Chondrocyte (in vitro differentiated cells): ENCODE results near the gene ZNF503. TPM values are rescaled to one million over a fixed set of nuclear protein-coding genes. Genes with fewer than 3 reads are reported as not detected.

Experiments used
- DNase-seq: peaks from one replicate; pipeline ENCODE4 v3.0.0; 2021; ENCODE audit warnings: mixed read lengths, low spot score
- H3K27ac Mint-ChIP-seq: one replicate; pipeline ENCODE4 v1.8.0; 2021; ENCODE audit warnings: mild to moderate bottlenecking, moderate library complexity, mixed read lengths; ENCODE audit not compliant: unreplicated experiment
- H3K27me3 Mint-ChIP-seq: 2 replicates; pipeline ENCODE4 v1.8.0; 2021; ENCODE audit warnings: low read depth, mixed read lengths
- H3K36me3 Mint-ChIP-seq: 2 replicates; pipeline ENCODE4 v1.8.0; 2021; ENCODE audit warnings: low read depth, mixed read lengths
- H3K4me1 Mint-ChIP-seq: 2 replicates; pipeline ENCODE4 v1.8.0; 2021; ENCODE audit warnings: low read depth, mild to moderate bottlenecking, mixed read lengths
- H3K4me3 Mint-ChIP-seq: one replicate; pipeline ENCODE4 v1.8.0; 2021; ENCODE audit warnings: mild to moderate bottlenecking, moderate library complexity, mixed read lengths; ENCODE audit not compliant: unreplicated experiment
- H3K9me3 Mint-ChIP-seq: 2 replicates; pipeline ENCODE4 v1.8.0; 2021; ENCODE audit warnings: low read depth, mixed read lengths
- CTCF ChIP-seq: fragments of 200-600 bp; sonication (generic); IDR thresholded peaks from 2 replicates; pipeline ENCODE4 v1.5.0; 2021; ENCODE audit warnings: antibody characterized with exemption, mild to moderate bottlenecking, moderate library complexity
- total RNA-seq: library from RNA; stranded (reverse); gene quantifications from 3 replicates; pipeline ENCODE4 v1.2.1, GENCODE V29; 2021

Gene ZNF503
- total RNA-seq, 1 donor from 2014 or later = 24.8 TPM

DNA sequence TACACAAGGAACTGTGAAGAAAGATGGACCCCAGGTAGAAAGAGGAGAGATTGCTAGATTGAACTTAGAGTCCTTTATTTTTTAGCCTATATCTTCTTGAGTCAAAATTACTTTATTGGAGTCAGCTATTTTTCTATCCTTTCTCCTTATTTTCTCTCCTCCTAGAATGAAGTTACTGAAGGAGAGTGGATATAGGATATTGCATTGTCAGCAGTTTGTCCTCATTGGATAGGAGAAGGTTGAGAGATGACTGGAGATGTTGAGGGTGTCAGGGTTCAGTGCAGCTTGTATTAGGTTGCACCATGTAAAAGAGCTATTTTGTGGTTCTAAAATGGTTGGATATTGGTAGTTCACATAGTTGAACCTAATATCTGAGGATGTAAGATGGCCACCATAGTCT, 35.3 kb upstream of the ZNF503 start:
- TF ChIP-seq CTCF = no peak
- Mint-ChIP-seq H3K27ac (no peak overlapping the region), H3K27me3 (peaks cover 46% of the 10 kb centered on the region), H3K36me3 (no peaks in the 10 kb centered on the region), H3K4me3 (no peak overlapping the region), H3K9me3 (peaks cover under 1% of the 10 kb centered on the region), H3K4me1 (peaks cover under 1% of the 10 kb centered on the region)
- no peak for DNase-seq

DNA sequence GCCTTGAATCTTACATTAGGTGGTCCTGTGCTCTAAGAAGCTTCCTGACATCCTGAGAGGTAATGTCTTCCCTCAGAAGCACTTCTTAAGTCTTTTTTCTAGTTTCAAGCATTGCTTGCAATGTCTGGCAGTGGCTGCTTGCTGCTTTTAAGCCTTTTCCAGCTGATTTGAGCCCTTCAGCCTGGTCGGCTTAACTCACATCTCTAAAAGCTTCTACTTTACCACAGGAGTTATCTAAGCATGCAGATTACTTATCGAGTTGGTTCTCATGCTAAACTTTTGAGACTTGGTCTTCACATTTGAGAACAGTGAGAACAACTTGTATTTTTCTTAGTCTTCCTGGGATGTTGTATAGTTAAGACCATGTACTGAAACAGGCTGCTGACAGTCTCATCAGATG, 33.7 kb upstream of the ZNF503 start:
- H3K27me3 Mint-ChIP-seq = peaks cover 49% of the 10 kb centered on the region
- TF ChIP-seq CTCF = no peak
- H3K9me3 Mint-ChIP-seq = no peaks in the 10 kb centered on the region
- no peaks in the 10 kb centered on the region for H3K36me3 Mint-ChIP-seq
- peaks cover 5% of the 10 kb centered on the region for H3K4me1 Mint-ChIP-seq
- DNase-seq = no peak
- no peak overlapping the region for H3K27ac Mint-ChIP-seq
- H3K4me3 Mint-ChIP-seq = no peak overlapping the region

DNA sequence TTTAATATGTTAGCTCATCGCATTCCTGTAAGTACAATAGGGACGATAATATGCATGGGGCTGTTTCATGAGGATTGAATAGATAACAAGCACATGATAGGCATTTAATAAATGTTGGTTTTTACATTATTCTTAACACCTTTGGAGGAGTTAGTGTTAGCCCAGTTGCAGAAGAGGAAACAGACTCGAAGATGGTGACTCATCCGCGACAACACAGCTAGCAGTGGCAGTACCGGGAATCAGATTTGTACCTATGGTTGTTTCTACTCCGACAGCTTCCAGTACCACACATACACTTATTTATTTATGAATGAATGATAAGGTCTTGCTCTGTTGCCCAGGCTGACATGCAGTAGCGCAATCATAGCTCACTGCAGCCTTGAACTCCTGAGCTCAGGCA, 32.7 kb upstream of the ZNF503 start:
- TF ChIP-seq CTCF = no peak
- peaks cover 5% of the 10 kb centered on the region for H3K4me1 Mint-ChIP-seq
- H3K27me3 Mint-ChIP-seq = peaks cover 45% of the 10 kb centered on the region
- H3K9me3 Mint-ChIP-seq = no peaks in the 10 kb centered on the region
- no peak overlapping the region for H3K27ac Mint-ChIP-seq
- DNase-seq = no peak
- H3K36me3 Mint-ChIP-seq = no peaks in the 10 kb centered on the region
- no peak overlapping the region for H3K4me3 Mint-ChIP-seq

- no peaks in the 10 kb centered on the region for H3K9me3 Mint-ChIP-seq
- H3K27me3 Mint-ChIP-seq = peaks cover 47% of the 10 kb centered on the region
- TF ChIP-seq CTCF = no peak
These were observed 31.7 kb upstream of the ZNF503 start for GRCh38 chr10:75433216-75433615.

GRCh38 chr10:75432763-75433162, 31.2 kb upstream of the ZNF503 start:
- Mint-ChIP-seq H3K4me1 (peaks cover 5% of the 10 kb centered on the region), H3K36me3 (no peaks in the 10 kb centered on the region), H3K4me3 (no peak overlapping the region), H3K27ac (no peak overlapping the region), H3K27me3 (peaks cover 43% of the 10 kb centered on the region), H3K9me3 (no peaks in the 10 kb centered on the region)
- no peak for TF ChIP-seq CTCF
- no peak for DNase-seq

More at GRCh38 chr10:75433216-75433615, 31.7 kb upstream of the ZNF503 start:
- H3K36me3 Mint-ChIP-seq = no peaks in the 10 kb centered on the region
- DNase-seq = no peak
- no peak overlapping the region for H3K4me3 Mint-ChIP-seq
- H3K4me1 Mint-ChIP-seq = peaks cover 5% of the 10 kb centered on the region
- H3K27ac Mint-ChIP-seq = no peak overlapping the region
